ENCODE measurements around the gene FBXL19.

- no peak for TF ChIP-seq CTCF (IDR thresholded peaks at IDR 0.05; ENCODE audit: control extremely low read depth in 1 of 3, insufficient read depth in 1 of 3, low read depth in 1 of 3, low read length in 3 of 3)
- no peak for TF ChIP-seq TAF1 (IDR thresholded peaks at IDR 0.05; ENCODE audit: low read depth, low read length)
- TF ChIP-seq POLR2A (IDR thresholded peaks at IDR 0.05; ENCODE audit: control extremely low read depth in 1 of 2, low read depth in 2 of 2, low read length in 2 of 2), result no peak
- TF ChIP-seq POLR2AphosphoS5 (IDR thresholded peaks at IDR 0.05; ENCODE audit: low read depth, low read length), result no peak
- no peak for TF ChIP-seq ATF2 (IDR thresholded peaks at IDR 0.05; ENCODE audit: low read length)
These were observed 72.6 kb downstream of the FBXL19 start for GRCh38 chr16:30995927-30996323.
